Fibroblast of lung (primary cell): ENCODE results near the gene SLC2A5. TPM values are rescaled to one million over a fixed set of nuclear protein-coding genes. Genes with fewer than 3 reads are reported as not detected.

ENCODE experiments used
- DNase-seq, 2 donors: peaks; one replicate each; pipeline versions ENCODE4 v3.0.0 to v3.0.0-alpha.2; 2010; ENCODE audit warnings: low read depth in 2 of 2
- H2AFZ ChIP-seq: 2 replicates; pipeline ENCODE4 v1.5.1; 2012; ENCODE audit warnings: low read length, control low read depth, inconsistent platforms
- H3K27ac ChIP-seq: 2 replicates; pipeline ENCODE4 v1.5.1; 2011; ENCODE audit warnings: low read length, control low read depth; ENCODE audit not compliant: insufficient read depth
- H3K27me3 ChIP-seq: 2 replicates; pipeline ENCODE4 v1.5.1; 2011; ENCODE audit warnings: mild to moderate bottlenecking, low read length; ENCODE audit not compliant: control insufficient read depth, insufficient read depth
- H3K36me3 ChIP-seq: 2 replicates; pipeline ENCODE4 v1.5.1; 2011; ENCODE audit warnings: low read length; ENCODE audit not compliant: control insufficient read depth, insufficient read depth
- H3K4me1 ChIP-seq: 2 replicates; pipeline ENCODE4 v1.5.1; 2011; ENCODE audit warnings: low read length; ENCODE audit not compliant: control insufficient read depth, insufficient read depth; ENCODE audit errors: extremely low read depth
- H3K4me2 ChIP-seq: 2 replicates; pipeline ENCODE4 v1.5.1; 2011; ENCODE audit warnings: low read length, control low read depth; ENCODE audit not compliant: insufficient read depth; ENCODE audit errors: extremely low read depth
- H3K4me3 ChIP-seq, 4 experiments: fragments of 200-600 bp in 1 of 4; sonication (generic) in 1 of 4; replicated peaks in 1 of 4; 2 replicates each; pipeline ENCODE4 v1.5.1; 2011 to 2016; ENCODE audit warnings: low read length in 4 of 4, low read depth in 3 of 4, mild to moderate bottlenecking in 3 of 4, control low read depth in 2 of 4, inconsistent platforms in 1 of 4, mixed read lengths in 1 of 4; ENCODE audit not compliant: insufficient read depth in 1 of 4; ENCODE audit errors: control extremely low read depth in 1 of 4
- H3K79me2 ChIP-seq: 2 replicates; pipeline ENCODE4 v1.5.1; 2012; ENCODE audit warnings: mild to moderate bottlenecking, low read length, inconsistent platforms; ENCODE audit not compliant: control insufficient read depth, insufficient read depth
- H3K9ac ChIP-seq: 2 replicates; pipeline ENCODE4 v1.5.1; 2011; ENCODE audit warnings: mild to moderate bottlenecking, low read length, control low read depth; ENCODE audit not compliant: insufficient read depth
- H3K9me3 ChIP-seq: 2 replicates; pipeline ENCODE4 v1.5.1; 2012; ENCODE audit warnings: low read depth, low read length; ENCODE audit not compliant: control insufficient read depth, insufficient read depth
- H4K20me1 ChIP-seq: 2 replicates; pipeline ENCODE4 v1.5.1; 2011; ENCODE audit warnings: low read length; ENCODE audit not compliant: control insufficient read depth, insufficient read depth; ENCODE audit errors: extremely low read depth
- CTCF ChIP-seq, 2 donors: IDR thresholded peaks in 1 of 2; conservative IDR thresholded peaks in 1 of 2; 1 replicate in 1 of 2; 2 replicates in 1 of 2; pipeline ENCODE4 v1.5.1; 2011 to 2012; ENCODE audit warnings: low read length in 2 of 2, control low read depth in 1 of 2, inconsistent platforms in 1 of 2, low read depth in 1 of 2, mild to moderate bottlenecking in 1 of 2
- EZH2 ChIP-seq: IDR thresholded peaks from 2 replicates; pipeline ENCODE4 v1.5.1; 2012; ENCODE audit warnings: low read length, control low read depth, mild to moderate bottlenecking; ENCODE audit errors: missing control alignments
- polyA plus RNA-seq, 2 donors: library from polyadenylated mRNA; depleted of rRNA in 1 of 2; stranded (reverse) in 1 of 2; unstranded in 1 of 2; fragments of >200 nt; gene quantifications; 2 replicates each; pipeline ENCODE4 v1.2.1, GENCODE V29; 2011 to 2012; ENCODE audit warnings: missing spikeins in 1 of 2
- total RNA-seq: library from RNA; depleted of rRNA; stranded (reverse); fragments of >200 nt; gene quantifications from 2 replicates; pipeline ENCODE4 v1.2.1, GENCODE V29; 2014

Gene SLC2A5
- total and polyA plus RNA-seq, 2 donors (not counting 1 experiment from before 2014, with no cell fraction given): 0.83 to 5.8 TPM

GRCh38 chr1:9100471-9101043, 31.1 kb upstream of the SLC2A5 start:
- TF ChIP-seq CTCF (conservative IDR thresholded peaks at IDR 0.05 in 1 of 2, IDR thresholded peaks at IDR 0.05 in 1 of 2; ENCODE audit: low read depth in 1 of 2, low read length in 2 of 2): no peak
- no peak for TF ChIP-seq EZH2
- Histone ChIP-seq H3K4me2 (no peak overlapping the region), H2AFZ (no peak overlapping the region), H3K4me1 (peaks cover 4% of the 10 kb centered on the region), H3K9ac (no peak overlapping the region), H3K36me3 (peaks cover 2% of the 10 kb centered on the region), H3K27ac (no peak overlapping the region), H4K20me1 (no peaks in the 10 kb centered on the region), H3K9me3 (no peaks in the 10 kb centered on the region), H3K4me3 (no peak overlapping the region), H3K27me3 (no peaks in the 10 kb centered on the region), H3K79me2 (no peaks in the 10 kb centered on the region)
- DNase-seq: peak; percentile 59 to 77

GRCh38 chr1:9099555-9099954, 30.1 kb upstream of the SLC2A5 start:
- TF ChIP-seq EZH2: no peak
- TF ChIP-seq CTCF (conservative IDR thresholded peaks at IDR 0.05 in 1 of 2, IDR thresholded peaks at IDR 0.05 in 1 of 2; ENCODE audit: low read depth in 1 of 2, low read length in 2 of 2): no peak
- Histone ChIP-seq H3K4me3 (no peak overlapping the region), H2AFZ (no peak overlapping the region), H3K36me3 (no peaks in the 10 kb centered on the region), H3K79me2 (no peaks in the 10 kb centered on the region), H3K4me2 (no peak overlapping the region), H3K9me3 (no peaks in the 10 kb centered on the region), H3K27ac (no peak overlapping the region), H4K20me1 (no peaks in the 10 kb centered on the region), H3K27me3 (no peaks in the 10 kb centered on the region), H3K4me1 (peaks cover 4% of the 10 kb centered on the region), H3K9ac (no peak overlapping the region)
- DNase-seq: no peak

- H3K4me3 ChIP-seq: no peak overlapping the region
- no peak overlapping the region for H3K9ac ChIP-seq
- H3K9me3 ChIP-seq: no peaks in the 10 kb centered on the region
- TF ChIP-seq EZH2 (no peak), CTCF (conservative IDR thresholded peaks at IDR 0.05 in 1 of 2, IDR thresholded peaks at IDR 0.05 in 1 of 2; ENCODE audit: low read depth in 1 of 2, low read length in 2 of 2) (no peak)
- no peaks in the 10 kb centered on the region for H3K36me3 ChIP-seq
- no peak overlapping the region for H3K4me2 ChIP-seq
- no peak overlapping the region for H2AFZ ChIP-seq
- H3K79me2 ChIP-seq: no peaks in the 10 kb centered on the region
- no peak overlapping the region for H3K27ac ChIP-seq
- no peak for DNase-seq
- H4K20me1 ChIP-seq: no peaks in the 10 kb centered on the region
- peaks cover 6% of the 10 kb centered on the region for H3K27me3 ChIP-seq
- peaks cover 4% of the 10 kb centered on the region for H3K4me1 ChIP-seq
Observed at GRCh38 chr1:9097947-9098705, 28.7 kb upstream of the SLC2A5 start.
